K562 (cell line): ENCODE measurements around the gene SERTM2. TPM values are rescaled to one million over a fixed set of nuclear protein-coding genes. Genes with fewer than 3 reads are reported as not detected.

Experiments
- ATAC-seq: fragments of 200-7000 bp; cut with Tn5 transposase; 3 replicates; pipeline ENCODE4 v1.9.1; 2020; ENCODE audit warnings: moderate library complexity
- BruUV-seq: library from RNA; stranded (reverse); fragments of 400-500 nt; replicated peaks from 2 replicates; lab custom pipeline; 2021; lab: Mats Ljungman, UMichigan
- CTCF ChIA-PET: fragments of 300-600 bp; formaldehyde crosslinking; extraction: SDS; loops from one replicate; lab custom pipeline; 2021; ENCODE audit warnings: low intra/inter-chr PET ratio; lab: Yijun Ruan, JAX
- POLR2A ChIA-PET: fragments of 300-600, 350-650 bp; sonication (Branson Sonifier 250); formaldehyde crosslinking; extraction: SDS; loops from one replicate; lab custom pipeline; 2021; ENCODE audit warnings: antibody characterized with exemption, inconsistent platforms; lab: Yijun Ruan, JAX
- DNase-seq, 4 experiments: peaks; one replicate each; pipeline versions ENCODE4 v3.0.0 to v3.0.0-alpha.2; 2011 to 2018; ENCODE audit warnings: low spot score in 3 of 4, mixed read lengths in 3 of 4; ENCODE audit errors: extremely low read depth in 1 of 4
- FAIRE-seq: peaks from 2 replicates; lab custom pipeline; 2011; peaks lifted over from hg19 to GRCh38; lab: Jason Lieb, UNC
- H2AFZ ChIP-seq: 2 replicates; pipeline ENCODE4 v1.6.0; 2011; ENCODE audit warnings: low read depth, low read length, control low read depth, inconsistent platforms
- H3K27ac ChIP-seq: fragments of 200-600 bp; 3 replicates; pipeline ENCODE4 v1.8.0; 2011; ENCODE audit warnings: low read depth, mild to moderate bottlenecking, control low read depth, inconsistent platforms, low read length, moderate library complexity, mixed read lengths; ENCODE audit errors: extremely low read depth
- H3K27me3 ChIP-seq, 2 experiments: fragments of 300-600 bp in 1 of 2; 2 replicates in 1 of 2; 3 replicates in 1 of 2; pipeline versions ENCODE4 v1.6.0 to v1.8.0; 2011; ENCODE audit warnings: inconsistent platforms in 2 of 2, low read length in 2 of 2, mild to moderate bottlenecking in 1 of 2, mixed read lengths in 1 of 2, moderate library complexity in 1 of 2; ENCODE audit not compliant: control insufficient read depth in 2 of 2, insufficient read depth in 2 of 2
- H3K36me3 ChIP-seq: fragments of 300-600 bp; 3 replicates; pipeline ENCODE4 v1.8.0; 2011; ENCODE audit warnings: mild to moderate bottlenecking, low read length, inconsistent platforms; ENCODE audit not compliant: control insufficient read depth, insufficient read depth
- H3K4me1 ChIP-seq, 2 experiments: fragments of 200-600 bp in 1 of 2; replicated peaks in 1 of 2; 2 replicates in 1 of 2; 3 replicates in 1 of 2; pipeline versions ENCODE4 v1.5.1 to v1.8.0; 2011; ENCODE audit warnings: inconsistent platforms in 2 of 2, low read length in 2 of 2, mild to moderate bottlenecking in 1 of 2, mixed read lengths in 1 of 2, moderate library complexity in 1 of 2; ENCODE audit not compliant: control insufficient read depth in 2 of 2, insufficient read depth in 2 of 2
- H3K4me2 ChIP-seq: 2 replicates; pipeline ENCODE4 v1.6.1; 2011; ENCODE audit warnings: low read length, control low read depth, inconsistent platforms, mixed read lengths; ENCODE audit not compliant: insufficient read depth
- H3K4me3 ChIP-seq: fragments of 200-600 bp; sonication (generic), shearing (Covaris generic); 2 replicates; pipeline ENCODE4 v1.5.1; 2016; ENCODE audit warnings: control low read depth, inconsistent platforms
- H3K79me2 ChIP-seq: fragments of 200-600 bp; 3 replicates; pipeline ENCODE4 v1.8.0; 2011; ENCODE audit warnings: low read length, inconsistent platforms; ENCODE audit not compliant: control insufficient read depth, insufficient read depth
- H3K9ac ChIP-seq, 2 experiments: 2 replicates each; pipeline versions ENCODE4 v1.6.0 to v1.6.1; 2011; ENCODE audit warnings: low read depth in 2 of 2, low read length in 2 of 2, control low read depth in 1 of 2, inconsistent platforms in 1 of 2, mild to moderate bottlenecking in 1 of 2, mixed read lengths in 1 of 2; ENCODE audit not compliant: insufficient read depth in 1 of 2
- H3K9me1 ChIP-seq: one replicate; pipeline ENCODE4 v1.6.0; 2011; ENCODE audit warnings: inconsistent platforms, mild to moderate bottlenecking, low read length, moderate library complexity; ENCODE audit not compliant: control insufficient read depth, insufficient read depth
- H3K9me3 ChIP-seq: replicated peaks from 2 replicates; pipeline ENCODE4 v1.5.1; 2011; ENCODE audit warnings: low read depth, low read length, inconsistent platforms; ENCODE audit not compliant: control insufficient read depth, insufficient read depth
- H4K20me1 ChIP-seq: replicated peaks from 2 replicates; pipeline ENCODE4 v1.6.1; 2011; ENCODE audit warnings: low read length, inconsistent platforms, mixed read lengths; ENCODE audit not compliant: control insufficient read depth, insufficient read depth
- GTF2A2 ChIP-seq: IDR thresholded peaks from 2 replicates; pipeline ENCODE4 v1.6.1; 2016; ENCODE audit warnings: mild to moderate bottlenecking, missing genetic modification characterization, missing compliant biosample characterization
- MCM2 ChIP-seq: fragments of 450-650 bp; IDR thresholded peaks from 2 replicates; pipeline ENCODE4 v1.6.1; 2017; ENCODE audit warnings: low read depth, mild to moderate bottlenecking
- NEUROD1 ChIP-seq: fragments of 150-350 bp; IDR thresholded peaks from 2 replicates; pipeline ENCODE4 v1.6.1; 2014; ENCODE audit warnings: borderline replicate concordance, low read length, low read depth; ENCODE audit not compliant: partially characterized antibody
- NFRKB ChIP-seq: fragments of 450-650 bp; IDR thresholded peaks from 2 replicates; pipeline ENCODE4 v1.6.1; 2016; ENCODE audit warnings: low read depth
- RBM17 ChIP-seq: fragments of 200-400 bp; formaldehyde crosslinking; IDR thresholded peaks from 2 replicates; pipeline ENCODE4 v1.6.1; 2017; ENCODE audit warnings: low read depth, mild to moderate bottlenecking, low read length, borderline replicate concordance
- SMAD1 ChIP-seq: fragments of 150-350 bp; IDR thresholded peaks from 2 replicates; pipeline ENCODE4 v1.6.1; 2014; ENCODE audit warnings: low read length, low read depth; ENCODE audit not compliant: partially characterized antibody
- XRCC4 ChIP-seq: IDR thresholded peaks from one replicate; pipeline ENCODE4 v1.6.1; 2011; ENCODE audit not compliant: insufficient read depth, insufficient read length; ENCODE audit errors: extremely low read depth
- ZBED1 ChIP-seq: IDR thresholded peaks from 2 replicates; pipeline ENCODE4 v1.6.1; 2014
- ZNF282 ChIP-seq: sonication (generic); formaldehyde crosslinking; IDR thresholded peaks from 2 replicates; pipeline ENCODE4 v1.8.1; 2023; ENCODE audit warnings: missing genetic modification reagents
- ZNF507 ChIP-seq: conservative IDR thresholded peaks from 2 replicates; pipeline ENCODE4 v1.6.1; 2017; ENCODE audit warnings: missing genetic modification characterization, missing compliant biosample characterization
- WGBS: fragments of 100-300 bp; shearing (Covaris generic); methylation state at CpG from one replicate; pipeline ENCODE4 v1.1.6; 2016; ENCODE audit warnings: low coverage, mixed read lengths; ENCODE audit not compliant: insufficient coverage; ENCODE audit errors: missing lambda C conversion rate; 5-methylcytosine and 5-hydroxymethylcytosine counted together
- in situ Hi-C: fragments of 300-500 bp; cut with MboI; formaldehyde crosslinking; loops from 4 replicates; pipeline ENCODE4 v1.15.0; 2018; ENCODE audit warnings: inconsistent platforms, mixed read lengths
- intact Hi-C: fragments of 100-400 bp; cut with micrococcal nuclease; formaldehyde crosslinking; loops from 2 replicates; pipeline ENCODE4 v1.14.2; 2022
- polyA plus RNA-seq, 8 experiments: library from polyadenylated mRNA; depleted of rRNA in 4 of 8; stranded (reverse) in 5 of 8; unstranded in 3 of 8; fragments of >200 nt; fragmentation: Nextera tagmentation in 2 of 8; fragmentation: Illumina TruSeq in 1 of 8; extraction: Ambion mirVana in 2 of 8; extraction: Trizol in 1 of 8; gene quantifications; 2 replicates each; pipeline versions ENCODE4 v1.2.1 to v1.2.3, GENCODE V29; 2011 to 2014; ENCODE audit warnings: inconsistent platforms in 1 of 8, missing spikeins in 1 of 8
- total RNA-seq, 7 experiments: library from RNA; depleted of rRNA in 6 of 7; stranded (reverse); fragments of >200 nt in 6 of 7; fragmentation: Illumina TruSeq in 2 of 7; extraction: Trizol in 2 of 7; gene quantifications; 2 replicates each; pipeline versions ENCODE4 v1.2.1 to v1.2.3, GENCODE V29; 2011 to 2021; ENCODE audit warnings: low replicate concordance in 1 of 7
- TF ChIP-seq, protein P1 (sequence below): fragments of 250-450 bp; sonication (Bioruptor Pico); IDR thresholded peaks from 2 replicates; pipeline ENCODE4 v1.8.0; 2022; ENCODE audit warnings: moderate library complexity, mild to moderate bottlenecking, inconsistent platforms

Gene SERTM2
- total and polyA plus RNA-seq, 9 of the 15 experiments (the other 6 are each of a cell fraction or from before 2014, with no cell fraction given) = 0.01 to 0.35 (median 0.04) TPM; not detected in 4

DNA sequence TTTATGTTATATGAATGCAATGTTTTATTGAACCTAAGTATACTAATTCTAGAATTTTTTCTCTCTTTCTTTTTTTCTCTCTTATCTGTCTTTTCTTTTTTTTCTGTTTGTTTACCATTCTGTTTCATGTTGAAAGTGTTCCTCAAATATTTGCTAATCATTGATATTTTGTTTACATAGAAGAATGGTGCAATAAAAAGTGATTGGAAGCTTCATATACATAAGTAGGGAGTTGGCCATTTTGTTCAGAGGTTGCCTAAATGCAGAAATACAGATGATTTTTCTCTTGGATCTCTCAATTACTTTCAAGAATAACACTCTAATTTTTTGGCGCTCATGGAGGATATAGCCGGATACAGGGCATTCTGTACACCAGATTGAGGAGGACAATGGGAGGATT is 5.7 kb upstream of the SERTM2 start:
- no peak for ATAC-seq
- BruUV-seq = no TSS peak
- no peaks in the 10 kb centered on the region for H4K20me1 ChIP-seq
- no peak overlapping the region for H3K9ac ChIP-seq
- H2AFZ ChIP-seq = no peak overlapping the region
- no peak overlapping the region for H3K4me2 ChIP-seq
- no peaks in the 10 kb centered on the region; a peak in 1 of 5 replicates for H3K27me3 ChIP-seq
- H3K4me1 ChIP-seq = no peaks in the 10 kb centered on the region
- no peak overlapping the region for H3K27ac ChIP-seq
- no peaks in the 10 kb centered on the region for H3K79me2 ChIP-seq
- intact Hi-C loops (no loop called here), in situ Hi-C loops (no loop called here)
- H3K4me3 ChIP-seq = no peak overlapping the region
- DNase-seq = no peak
- WGBS = 0% methylated on average over 2 of the region's 2 CpGs
- H3K36me3 ChIP-seq = no peaks in the 10 kb centered on the region
- no peaks in the 10 kb centered on the region for H3K9me3 ChIP-seq
- no peaks in the 10 kb centered on the region for H3K9me1 ChIP-seq
- POLR2A ChIA-PET = no interaction called here
- CTCF ChIA-PET = no interaction called here
- TF ChIP-seq MCM2 (no peak), GTF2A2 (tag) (no peak), SMAD1 (no peak), NFRKB (no peak), NEUROD1 (no peak), RBM17 (no peak), XRCC4 (no peak), ZNF507 (tag) (no peak), ZNF282 (CRISPR knock-in tag) (no peak), ZBED1 (no peak)
- TF ChIP-seq, protein P1, sequence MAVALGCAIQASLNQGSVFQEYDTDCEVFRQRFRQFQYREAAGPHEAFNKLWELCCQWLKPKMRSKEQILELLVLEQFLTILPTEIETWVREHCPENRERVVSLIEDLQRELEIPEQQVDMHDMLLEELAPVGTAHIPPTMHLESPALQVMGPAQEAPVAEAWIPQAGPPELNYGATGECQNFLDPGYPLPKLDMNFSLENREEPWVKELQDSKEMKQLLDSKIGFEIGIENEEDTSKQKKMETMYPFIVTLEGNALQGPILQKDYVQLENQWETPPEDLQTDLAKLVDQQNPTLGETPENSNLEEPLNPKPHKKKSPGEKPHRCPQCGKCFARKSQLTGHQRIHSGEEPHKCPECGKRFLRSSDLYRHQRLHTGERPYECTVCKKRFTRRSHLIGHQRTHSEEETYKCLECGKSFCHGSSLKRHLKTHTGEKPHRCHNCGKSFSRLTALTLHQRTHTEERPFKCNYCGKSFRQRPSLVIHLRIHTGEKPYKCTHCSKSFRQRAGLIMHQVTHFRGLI = no peak
- FAIRE-seq = no peak
